Stimulated activated CD8-positive, alpha-beta memory T cell treated with anti-CD3 and anti-CD28 coated beads, Interleukin-2, amount 100 ng/mL, for 48 hours (primary cell): Measurements from ENCODE around the gene CAMK1D.

Source experiments
- DNase-seq, 2 donors: peaks; one replicate each; pipeline ENCODE4 v3.0.0-alpha.2; 2020; ENCODE audit warnings: low read depth in 2 of 2

CAMK1D gene

GRCh38 chr10:12655940-12656339, 306.6 kb downstream of the CAMK1D start:
- DNase-seq = no peak

- DNase-seq = no peak
Measured at GRCh38 chr10:12656518-12657142, 307.3 kb downstream of the CAMK1D start.

- no peak for DNase-seq
Measured at GRCh38 chr10:12657489-12657888, 308.1 kb downstream of the CAMK1D start.

- no peak for DNase-seq
Measured at GRCh38 chr10:12658526-12658925, 309.2 kb downstream of the CAMK1D start.

- no peak for DNase-seq
Measured at GRCh38 chr10:12659706-12660105, 310.4 kb downstream of the CAMK1D start.

GRCh38 chr10:12660812-12661211, 311.5 kb downstream of the CAMK1D start:
- no peak for DNase-seq

- DNase-seq = no peak
Measured at GRCh38 chr10:12661671-12662070, 312.3 kb downstream of the CAMK1D start.

GRCh38 chr10:12663863-12664262, 314.5 kb downstream of the CAMK1D start:
- DNase-seq = no peak

- DNase-seq = no peak
Measured at GRCh38 chr10:12665501-12665900, 316.2 kb downstream of the CAMK1D start.

- DNase-seq = no peak
Measured at GRCh38 chr10:12667052-12667451, 317.7 kb downstream of the CAMK1D start.

- no peak for DNase-seq
Measured at GRCh38 chr10:12668634-12669033, 319.3 kb downstream of the CAMK1D start.

- DNase-seq = no peak
Measured at GRCh38 chr10:12670004-12670403, 320.7 kb downstream of the CAMK1D start.

- DNase-seq = no peak
Measured at GRCh38 chr10:12675186-12675585, 325.8 kb downstream of the CAMK1D start.

- DNase-seq = no peak
Measured at GRCh38 chr10:12679636-12680035, 330.3 kb downstream of the CAMK1D start.

- no peak for DNase-seq
Measured at GRCh38 chr10:12681252-12681651, 331.9 kb downstream of the CAMK1D start.

- no peak for DNase-seq
Measured at GRCh38 chr10:12684784-12685183, 335.4 kb downstream of the CAMK1D start.

GRCh38 chr10:12685261-12686058, 336.1 kb downstream of the CAMK1D start:
- no peak for DNase-seq

- no peak for DNase-seq
Measured at GRCh38 chr10:12687996-12688395, 338.6 kb downstream of the CAMK1D start.

GRCh38 chr10:12689893-12690292, 340.5 kb downstream of the CAMK1D start:
- no peak for DNase-seq

- DNase-seq = no peak
Measured at GRCh38 chr10:12690525-12691126, 341.3 kb downstream of the CAMK1D start.

GRCh38 chr10:12691596-12691995, 342.2 kb downstream of the CAMK1D start:
- DNase-seq = no peak

GRCh38 chr10:12697764-12698163, 348.4 kb downstream of the CAMK1D start:
- DNase-seq = no peak

GRCh38 chr10:12699258-12699700, 349.9 kb downstream of the CAMK1D start:
- DNase-seq = no peak
